ENCODE results near the gene PYGM. TPM values are rescaled to one million over a fixed set of nuclear protein-coding genes. Genes with fewer than 3 reads are reported as not detected.

PYGM gene
- total RNA-seq, 1 experiment from 2014 or later: 3.6 TPM

DNA sequence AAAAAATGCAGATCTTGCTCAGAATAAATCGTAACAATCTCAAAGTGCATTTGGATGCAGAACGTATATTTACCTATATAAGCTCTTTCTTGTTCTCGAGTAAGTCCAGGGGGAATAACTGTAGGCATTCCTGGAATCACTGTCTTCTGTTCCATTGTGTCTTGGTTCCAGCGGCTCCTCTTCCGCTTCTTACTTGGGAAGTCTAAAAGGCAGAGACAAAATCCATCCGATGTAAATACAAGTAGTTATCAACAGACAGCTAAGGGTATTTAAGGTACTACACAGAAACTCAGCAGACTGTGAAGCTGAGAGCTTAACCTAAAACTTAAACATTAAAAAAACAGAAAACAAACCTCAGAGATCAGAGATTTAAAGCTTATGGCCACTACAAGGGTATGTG lies 16.7 kb upstream of the PYGM start:
- H4K91ac ChIP-seq (ENCODE audit: insufficient read length, low read depth, low read length): no peak overlapping the region
- no peak overlapping the region for H3K56ac ChIP-seq (ENCODE audit: insufficient read length, low read depth, low read length)
- no peak overlapping the region for H3K27ac ChIP-seq (ENCODE audit: insufficient read length, low read depth, low read length)
- peaks cover 26% of the 10 kb centered on the region for H3K79me2 ChIP-seq (ENCODE audit: insufficient read depth, low read length)
- no peak overlapping the region for H3K9ac ChIP-seq (ENCODE audit: extremely low read depth, insufficient read length, low read length)
- H2BK15ac ChIP-seq (ENCODE audit: low read depth, low read length): no peak overlapping the region
- H2BK12ac ChIP-seq (ENCODE audit: insufficient read length, low read depth, low read length): no peak overlapping the region
- no peaks in the 10 kb centered on the region for H3K23me2 ChIP-seq (ENCODE audit: insufficient read length, low read depth, low read length, poor library complexity, severe bottlenecking)
- no peaks in the 10 kb centered on the region for H3K9me3 ChIP-seq (ENCODE audit: control insufficient read depth, low read depth, low read length)
- no peaks in the 10 kb centered on the region for H3K4me1 ChIP-seq (ENCODE audit: insufficient read depth, low read length)
- H2AFZ ChIP-seq (ENCODE audit: low read length): no peak overlapping the region
- no peak overlapping the region for H3T11ph ChIP-seq (ENCODE audit: low read length)
- H3K27ac Mint-ChIP-seq: peak overlapping the region in 2 of 3 experiments; percentile 10 to 89; a peak in 2 of 7 replicates
- no peak overlapping the region for H3K4ac ChIP-seq (ENCODE audit: low read depth, low read length)
- no peak overlapping the region for H2BK120ac ChIP-seq (ENCODE audit: low read depth, low read length, poor library complexity, severe bottlenecking)
- H3K4me2 ChIP-seq (ENCODE audit: insufficient read depth, insufficient read length, low read length): peak overlapping the region; percentile 81
- H3K4me1 Mint-ChIP-seq: peaks cover 21 to 35% of the 10 kb centered on the region in 2 experiments
- H3K27me3 ChIP-seq (ENCODE audit: insufficient read depth, low read length): no peaks in the 10 kb centered on the region
- H3K27me3 Mint-ChIP-seq (ENCODE audit: low read depth): no peaks in the 10 kb centered on the region
- H3K18ac ChIP-seq (ENCODE audit: insufficient read length, low read depth, low read length): no peak overlapping the region
- H2BK20ac ChIP-seq (ENCODE audit: low read depth, low read length, poor library complexity, severe bottlenecking): no peak overlapping the region
- no peak overlapping the region for H4K5ac ChIP-seq (ENCODE audit: insufficient read length, low read depth, low read length)
- no peak overlapping the region for H4K8ac ChIP-seq (replicated peaks; ENCODE audit: insufficient read length, low read depth, low read length)
- H3K79me1 ChIP-seq (ENCODE audit: insufficient read depth, low read depth, low read length, poor library complexity, severe bottlenecking): peaks cover 7% of the 10 kb centered on the region
- peaks cover under 1% of the 10 kb centered on the region for H4K20me1 ChIP-seq (ENCODE audit: control insufficient read depth, insufficient read depth, insufficient read length)
- peaks cover 56 to 65% (median 62%) of the 10 kb centered on the region in 3 experiments for H3K36me3 Mint-ChIP-seq (ENCODE audit: insufficient read depth in 1 of 3, low read depth in 3 of 3)
- no peak overlapping the region for H3K14ac ChIP-seq (ENCODE audit: insufficient read depth, low read length)
- no peaks in the 10 kb centered on the region; a peak in 1 of 5 replicates for H3K9me3 Mint-ChIP-seq
- no CpG with 5 or more reads among the region's 6 CpGs for WGBS (ENCODE audit: extremely low coverage, insufficient read length, low lambda C conversion rate)
- TF ChIP-seq, protein P1, sequence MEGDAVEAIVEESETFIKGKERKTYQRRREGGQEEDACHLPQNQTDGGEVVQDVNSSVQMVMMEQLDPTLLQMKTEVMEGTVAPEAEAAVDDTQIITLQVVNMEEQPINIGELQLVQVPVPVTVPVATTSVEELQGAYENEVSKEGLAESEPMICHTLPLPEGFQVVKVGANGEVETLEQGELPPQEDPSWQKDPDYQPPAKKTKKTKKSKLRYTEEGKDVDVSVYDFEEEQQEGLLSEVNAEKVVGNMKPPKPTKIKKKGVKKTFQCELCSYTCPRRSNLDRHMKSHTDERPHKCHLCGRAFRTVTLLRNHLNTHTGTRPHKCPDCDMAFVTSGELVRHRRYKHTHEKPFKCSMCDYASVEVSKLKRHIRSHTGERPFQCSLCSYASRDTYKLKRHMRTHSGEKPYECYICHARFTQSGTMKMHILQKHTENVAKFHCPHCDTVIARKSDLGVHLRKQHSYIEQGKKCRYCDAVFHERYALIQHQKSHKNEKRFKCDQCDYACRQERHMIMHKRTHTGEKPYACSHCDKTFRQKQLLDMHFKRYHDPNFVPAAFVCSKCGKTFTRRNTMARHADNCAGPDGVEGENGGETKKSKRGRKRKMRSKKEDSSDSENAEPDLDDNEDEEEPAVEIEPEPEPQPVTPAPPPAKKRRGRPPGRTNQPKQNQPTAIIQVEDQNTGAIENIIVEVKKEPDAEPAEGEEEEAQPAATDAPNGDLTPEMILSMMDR (conservative IDR thresholded peaks at IDR 0.05): no peak
- peak overlapping the region; percentile 90 to 95 for H3K4me3 Mint-ChIP-seq
- no peak overlapping the region for H3K23ac ChIP-seq (ENCODE audit: insufficient read length, low read depth, low read length)
- no peak overlapping the region for H2BK5ac ChIP-seq (ENCODE audit: insufficient read length, low read length)
- no peak for DNase-seq
- no peak overlapping the region for H2AK5ac ChIP-seq (ENCODE audit: insufficient read length, low read length)

All from H9 (cell line).